Bronchial epithelial cell (primary cell): ENCODE measurements around the gene LSG1. TPM values are rescaled to one million over a fixed set of nuclear protein-coding genes. Genes with fewer than 3 reads are reported as not detected.

Experiments used
- DNase-seq: peaks from one replicate; pipeline ENCODE4 v3.0.0-alpha.2; 2010; ENCODE audit warnings: low read depth
- FAIRE-seq: peaks from 2 replicates; lab custom pipeline; 2011; peaks lifted over from hg19 to GRCh38; lab: Jason Lieb, UNC
- H3K27me3 ChIP-seq: 2 replicates; pipeline ENCODE4 v1.5.1; 2011; ENCODE audit warnings: low read length; ENCODE audit not compliant: control insufficient read depth, insufficient read depth
- H3K36me3 ChIP-seq: 2 replicates; pipeline ENCODE4 v1.5.1; 2011; ENCODE audit warnings: low read length; ENCODE audit not compliant: control insufficient read depth, insufficient read depth
- H3K4me3 ChIP-seq: 2 replicates; pipeline ENCODE4 v1.5.1; 2011; ENCODE audit warnings: mild to moderate bottlenecking, low read depth, low read length, control low read depth
- total RNA-seq: library from RNA; depleted of rRNA; stranded (reverse); fragments of >200 nt; gene quantifications from 2 replicates; pipeline ENCODE4 v1.2.1, GENCODE V29; 2014
- TF ChIP-seq, protein P1 (sequence below): IDR thresholded peaks from 2 replicates; pipeline ENCODE4 v1.5.1; 2011; ENCODE audit warnings: mild to moderate bottlenecking, moderate library complexity, low read length, control low read depth, inconsistent platforms; ENCODE audit not compliant: insufficient read depth, severe bottlenecking

The LSG1 gene
- total RNA-seq, 1 donor from 2014 or later: 50.3 TPM

DNA sequence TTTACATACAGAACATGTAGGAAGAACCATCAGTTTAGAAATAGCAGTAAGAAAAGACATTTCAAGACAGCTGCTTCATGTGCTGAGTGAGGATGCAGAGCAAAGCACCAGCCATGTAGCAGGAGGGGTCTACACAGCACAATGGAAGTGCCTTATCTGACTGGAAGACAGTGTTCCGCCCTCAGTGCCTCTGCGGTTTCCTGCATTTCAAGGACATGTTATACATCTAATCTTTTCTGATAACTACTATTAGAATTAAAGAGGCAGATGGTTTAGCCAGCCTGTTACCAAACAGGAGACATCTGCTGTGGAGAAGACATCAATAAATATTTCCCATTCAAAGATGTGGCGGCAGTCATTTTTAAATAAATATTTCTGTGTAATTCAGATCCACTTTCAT lies 10.6 kb downstream of the LSG1 start:
- Histone ChIP-seq H3K4me3 (no peak overlapping the region), H3K36me3 (peaks cover 8% of the 10 kb centered on the region), H3K27me3 (no peaks in the 10 kb centered on the region)
- FAIRE-seq: no peak
- TF ChIP-seq, protein P1, sequence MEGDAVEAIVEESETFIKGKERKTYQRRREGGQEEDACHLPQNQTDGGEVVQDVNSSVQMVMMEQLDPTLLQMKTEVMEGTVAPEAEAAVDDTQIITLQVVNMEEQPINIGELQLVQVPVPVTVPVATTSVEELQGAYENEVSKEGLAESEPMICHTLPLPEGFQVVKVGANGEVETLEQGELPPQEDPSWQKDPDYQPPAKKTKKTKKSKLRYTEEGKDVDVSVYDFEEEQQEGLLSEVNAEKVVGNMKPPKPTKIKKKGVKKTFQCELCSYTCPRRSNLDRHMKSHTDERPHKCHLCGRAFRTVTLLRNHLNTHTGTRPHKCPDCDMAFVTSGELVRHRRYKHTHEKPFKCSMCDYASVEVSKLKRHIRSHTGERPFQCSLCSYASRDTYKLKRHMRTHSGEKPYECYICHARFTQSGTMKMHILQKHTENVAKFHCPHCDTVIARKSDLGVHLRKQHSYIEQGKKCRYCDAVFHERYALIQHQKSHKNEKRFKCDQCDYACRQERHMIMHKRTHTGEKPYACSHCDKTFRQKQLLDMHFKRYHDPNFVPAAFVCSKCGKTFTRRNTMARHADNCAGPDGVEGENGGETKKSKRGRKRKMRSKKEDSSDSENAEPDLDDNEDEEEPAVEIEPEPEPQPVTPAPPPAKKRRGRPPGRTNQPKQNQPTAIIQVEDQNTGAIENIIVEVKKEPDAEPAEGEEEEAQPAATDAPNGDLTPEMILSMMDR: no peak
- no peak for DNase-seq

DNA sequence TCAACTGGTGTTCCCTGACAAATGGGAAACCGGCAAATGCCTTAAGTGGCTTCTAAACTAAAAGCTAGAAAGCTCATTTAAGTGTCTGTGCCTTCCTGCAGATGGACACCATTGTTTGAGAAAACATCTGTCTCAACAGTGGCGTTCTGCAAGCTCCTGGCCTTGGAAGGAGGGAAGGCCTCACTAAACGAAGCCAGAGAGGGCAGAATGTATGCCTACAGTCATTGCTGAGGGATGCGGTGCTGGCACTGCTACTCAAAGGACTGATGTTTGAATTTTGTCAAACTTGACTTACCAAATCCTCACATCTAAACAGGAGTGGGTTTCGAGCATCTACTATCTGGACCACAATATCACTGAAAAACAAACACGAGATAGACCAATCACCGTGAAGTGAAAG lies 12.2 kb downstream of the LSG1 start:
- Histone ChIP-seq H3K36me3 (peaks cover 5% of the 10 kb centered on the region), H3K4me3 (no peak overlapping the region), H3K27me3 (no peaks in the 10 kb centered on the region)
- DNase-seq (no peak), FAIRE-seq (no peak)
- TF ChIP-seq, protein P1: no peak

DNA sequence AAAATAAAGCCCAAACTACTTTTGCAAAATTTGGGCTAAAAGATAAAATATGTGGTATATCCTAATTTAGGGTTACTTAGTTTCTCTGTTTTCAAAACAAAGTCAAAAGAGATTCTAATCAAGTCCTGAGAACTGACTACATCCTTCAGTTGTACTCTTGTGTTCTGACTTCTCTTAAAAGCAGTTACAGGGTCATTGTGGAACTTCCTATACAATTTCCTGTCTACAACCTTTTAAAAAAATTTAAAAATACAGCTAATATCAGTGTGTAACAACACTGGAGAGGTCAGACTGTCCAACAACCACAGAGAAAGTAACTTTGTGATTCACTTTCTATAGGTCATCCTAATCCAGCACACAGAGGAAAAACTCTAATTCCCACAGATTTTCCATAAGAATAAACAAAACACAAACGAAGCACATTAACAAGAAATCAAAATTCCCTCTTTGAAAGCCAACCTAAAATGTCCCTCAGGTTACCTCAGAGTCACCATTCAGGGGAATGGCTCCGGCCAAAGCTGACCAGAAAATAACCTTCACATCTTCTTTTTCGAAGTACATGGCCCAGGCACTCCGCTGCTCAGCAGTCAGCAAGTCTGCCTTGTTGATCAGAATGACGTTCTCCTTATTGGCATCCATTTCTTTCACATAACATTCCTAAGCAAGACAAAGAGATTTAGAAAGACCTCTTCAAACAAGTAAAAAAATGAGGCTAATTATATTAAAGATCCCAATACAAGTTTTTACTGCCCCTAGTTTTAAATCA lies 13.3 kb downstream of the LSG1 start:
- TF ChIP-seq, protein P1: no peak
- DNase-seq (no peak), FAIRE-seq (no peak)
- Histone ChIP-seq H3K4me3 (no peak overlapping the region), H3K27me3 (no peaks in the 10 kb centered on the region), H3K36me3 (peaks cover 7% of the 10 kb centered on the region)

DNA sequence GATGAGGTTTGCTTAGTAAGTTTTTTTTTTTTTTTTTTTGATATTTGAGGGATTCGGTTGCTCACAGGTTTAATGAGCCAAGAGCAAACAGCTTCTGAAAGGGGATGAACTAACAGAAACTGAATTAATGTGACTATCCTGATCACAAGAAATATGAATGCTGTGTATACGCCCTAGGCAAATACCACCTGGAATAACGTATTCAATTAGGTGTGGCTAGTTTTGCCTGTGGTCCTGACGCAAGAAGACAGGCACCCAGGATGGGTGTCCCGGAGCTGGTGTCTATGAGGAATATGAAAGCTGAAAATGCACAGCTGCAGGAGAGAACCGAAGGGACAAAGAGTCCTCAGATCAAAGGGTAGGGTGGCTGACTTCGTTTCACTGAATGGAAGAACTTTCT lies 14.6 kb downstream of the LSG1 start:
- peaks cover 9% of the 10 kb centered on the region for H3K36me3 ChIP-seq
- no peak for FAIRE-seq
- TF ChIP-seq, protein P1: no peak

DNA sequence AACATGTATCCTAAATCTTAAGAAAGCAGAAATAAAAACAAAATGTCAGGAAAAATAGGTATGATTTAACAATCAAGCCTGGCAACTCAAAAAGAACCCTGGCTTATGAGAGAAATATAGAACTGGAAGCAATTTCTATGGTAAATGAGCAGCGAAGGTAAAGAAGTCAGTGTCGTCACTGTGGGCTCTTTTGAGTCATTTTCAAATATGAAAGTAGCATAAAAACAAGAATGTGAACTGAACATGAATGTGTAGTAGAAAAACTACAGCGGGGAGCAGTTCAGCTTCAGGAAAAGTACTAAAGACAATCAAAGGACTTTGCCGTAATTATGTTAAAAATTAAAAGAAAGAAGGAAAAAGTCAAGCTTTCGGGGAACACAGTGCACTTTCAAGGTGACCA lies 17.5 kb downstream of the LSG1 start:
- DNase-seq (no peak), FAIRE-seq (no peak)
- no peak overlapping the region for H3K4me3 ChIP-seq
- no peaks in the 10 kb centered on the region for H3K27me3 ChIP-seq
- H3K36me3 ChIP-seq: peaks cover 16% of the 10 kb centered on the region
- TF ChIP-seq, protein P1: no peak

More for the DNA sequence above, 14.6 kb downstream of the LSG1 start:
- no peaks in the 10 kb centered on the region for H3K27me3 ChIP-seq
- DNase-seq: no peak
- no peak overlapping the region for H3K4me3 ChIP-seq
